NCI-H2107 (cell line): ENCODE measurements around the gene OR2B2.

Experiments used
- DNase-seq: peaks from one replicate; lab custom pipeline; 2025; lab: John Stamatoyannopoulos, UW

OR2B2 gene

DNA sequence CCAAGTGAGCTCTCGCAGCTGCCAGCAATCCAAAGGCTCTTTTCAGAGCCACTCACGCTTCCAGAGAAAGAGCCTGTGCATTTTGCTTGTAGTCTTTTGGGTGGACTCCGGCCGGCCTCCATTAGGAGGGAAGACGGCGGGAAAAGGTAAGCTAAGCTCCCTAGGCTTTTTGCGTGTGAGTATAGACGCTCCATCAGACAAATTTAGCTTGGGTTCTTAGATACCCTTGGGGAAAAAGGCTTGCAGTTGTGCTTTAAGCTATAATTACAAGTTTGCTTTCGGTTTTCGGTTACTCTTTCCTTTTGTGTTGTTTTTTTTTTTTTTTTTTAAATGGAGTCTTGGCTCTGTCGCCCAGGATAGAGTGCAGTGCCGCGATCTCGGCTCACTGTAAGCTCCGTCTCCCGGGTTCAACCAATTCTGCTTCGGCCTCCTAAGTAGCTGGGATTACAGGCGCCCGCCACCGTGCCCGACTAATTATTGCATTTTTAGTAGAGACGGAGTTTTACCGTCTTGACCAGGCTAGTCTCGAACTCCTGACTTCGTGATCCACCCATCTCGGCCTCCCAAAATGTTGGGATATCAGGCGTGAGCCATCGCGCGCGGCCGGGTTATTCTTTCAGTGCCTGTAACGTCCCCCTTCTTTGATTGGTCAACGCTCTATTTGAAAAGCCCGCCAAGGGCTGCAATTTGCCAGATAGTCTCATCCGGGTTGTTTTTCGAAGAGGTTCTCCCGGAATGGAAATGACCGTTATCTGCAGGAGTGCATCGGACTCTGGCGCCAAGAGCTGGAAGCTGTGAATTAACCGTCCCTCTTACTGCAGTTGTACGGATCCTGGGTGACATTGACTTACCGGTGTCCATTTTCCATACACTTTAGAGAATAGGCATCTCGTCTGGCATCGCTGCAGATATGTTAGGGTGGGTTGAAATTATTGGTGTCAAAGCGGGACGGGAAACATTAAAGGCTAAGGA lies 18.1 kb downstream of the OR2B2 start:
- DNase-seq, result peak; percentile 43

DNA sequence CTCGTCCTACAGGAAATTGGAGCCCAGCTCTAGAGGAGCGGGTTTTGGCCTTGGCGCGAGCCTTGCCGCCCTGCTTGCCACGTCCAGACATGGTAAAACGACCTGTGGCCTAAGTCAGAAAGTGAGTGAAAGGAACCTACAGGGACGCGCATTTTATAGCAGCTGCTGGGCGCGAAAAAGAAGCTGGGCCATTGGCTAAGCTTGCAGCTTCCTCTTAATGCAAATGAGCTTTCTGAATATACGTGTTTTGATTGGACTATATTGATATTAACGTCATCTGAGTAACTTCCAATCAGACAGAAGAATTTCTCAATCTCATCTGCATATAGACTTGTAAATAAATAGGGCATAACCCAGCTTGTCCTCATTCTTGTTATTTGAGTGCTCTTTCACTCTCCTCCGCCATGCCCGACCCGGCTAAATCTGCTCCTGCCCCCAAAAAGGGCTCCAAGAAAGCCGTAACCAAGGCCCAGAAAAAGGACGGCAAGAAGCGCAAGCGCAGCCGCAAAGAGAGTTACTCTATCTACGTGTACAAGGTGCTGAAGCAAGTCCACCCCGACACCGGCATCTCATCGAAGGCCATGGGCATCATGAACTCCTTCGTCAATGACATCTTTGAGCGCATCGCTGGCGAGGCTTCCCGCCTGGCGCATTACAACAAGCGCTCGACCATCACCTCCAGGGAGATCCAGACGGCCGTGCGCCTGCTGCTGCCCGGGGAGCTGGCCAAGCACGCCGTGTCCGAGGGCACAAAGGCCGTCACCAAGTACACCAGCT lies 18.9 kb downstream of the OR2B2 start:
- DNase-seq, result peak; percentile 66

DNA sequence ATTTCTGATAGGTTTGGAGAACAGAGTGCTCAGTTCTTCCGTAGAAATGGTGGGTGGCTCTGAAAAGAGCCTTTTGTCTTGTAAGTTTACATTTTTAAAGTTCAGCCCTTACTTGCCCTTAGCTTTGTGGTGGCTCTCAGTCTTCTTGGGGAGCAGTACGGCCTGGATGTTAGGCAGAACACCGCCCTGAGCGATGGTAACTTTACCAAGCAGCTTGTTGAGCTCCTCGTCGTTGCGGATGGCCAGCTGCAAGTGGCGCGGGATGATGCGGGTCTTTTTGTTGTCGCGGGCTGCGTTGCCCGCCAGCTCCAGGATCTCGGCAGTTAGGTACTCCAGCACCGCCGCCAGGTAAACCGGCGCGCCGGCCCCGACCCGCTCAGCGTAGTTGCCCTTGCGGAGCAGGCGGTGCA lies 19.5 kb downstream of the OR2B2 start:
- DNase-seq, result no peak

DNA sequence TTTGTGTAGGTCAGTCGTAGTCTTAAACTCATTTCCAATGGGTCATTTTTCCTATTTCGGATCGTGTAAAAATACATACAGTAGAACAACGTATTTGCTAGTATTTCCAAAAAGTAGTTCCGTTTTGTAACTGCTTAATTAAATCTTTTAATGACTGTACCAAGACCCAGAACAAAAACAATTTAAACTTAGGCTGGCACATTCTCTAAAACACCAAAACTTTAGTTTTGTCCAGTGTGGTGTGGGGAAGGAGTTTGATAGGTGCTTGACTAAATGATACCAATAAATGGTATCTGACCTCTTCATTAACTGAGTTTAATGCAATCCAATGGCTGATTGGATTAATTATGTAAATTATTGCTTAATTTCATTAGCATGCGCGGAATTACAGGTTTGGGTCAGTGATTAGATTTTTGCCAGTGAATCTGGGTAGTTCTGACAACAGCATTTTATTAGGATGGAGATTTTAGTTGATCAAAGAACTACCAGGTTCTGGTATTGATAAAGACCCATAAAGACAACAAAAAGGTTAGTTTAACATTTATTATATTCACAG lies 20.8 kb downstream of the OR2B2 start:
- no peak for DNase-seq

DNA sequence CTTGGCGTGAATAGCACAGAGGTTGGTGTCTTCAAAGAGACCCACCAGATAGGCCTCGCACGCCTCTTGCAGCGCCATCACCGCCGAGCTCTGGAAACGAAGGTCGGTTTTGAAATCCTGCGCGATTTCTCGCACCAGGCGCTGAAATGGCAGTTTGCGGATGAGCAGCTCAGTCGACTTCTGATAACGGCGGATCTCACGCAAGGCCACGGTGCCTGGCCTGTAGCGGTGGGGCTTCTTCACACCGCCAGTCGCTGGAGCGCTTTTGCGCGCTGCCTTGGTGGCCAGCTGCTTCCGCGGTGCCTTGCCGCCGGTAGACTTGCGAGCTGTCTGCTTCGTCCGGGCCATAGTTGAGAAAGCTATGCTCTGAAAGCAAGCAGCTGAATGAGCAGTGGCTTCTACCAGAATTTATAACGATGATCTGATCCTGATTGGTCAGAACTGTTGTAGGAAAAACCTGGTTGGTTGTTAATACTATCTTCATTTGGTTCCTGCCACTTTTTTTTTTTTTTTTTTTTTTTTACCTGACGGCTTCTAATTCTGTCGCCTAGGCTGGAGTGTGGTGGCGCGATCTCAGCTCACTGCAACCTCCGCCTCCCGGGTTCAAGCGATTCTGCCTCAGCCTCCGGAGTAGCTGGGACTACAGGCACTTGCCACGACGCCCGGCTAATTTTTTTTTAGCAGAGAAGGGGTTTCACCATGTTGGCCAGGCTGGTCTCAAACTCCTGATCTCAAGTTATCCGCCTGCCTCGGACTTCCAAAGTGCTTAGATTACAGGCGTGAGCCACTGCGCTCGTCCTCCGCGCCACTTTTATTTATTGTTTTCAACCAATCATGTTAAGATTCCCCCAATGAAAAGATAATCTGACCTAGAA lies 21.5 kb downstream of the OR2B2 start:
- no peak for DNase-seq

DNA sequence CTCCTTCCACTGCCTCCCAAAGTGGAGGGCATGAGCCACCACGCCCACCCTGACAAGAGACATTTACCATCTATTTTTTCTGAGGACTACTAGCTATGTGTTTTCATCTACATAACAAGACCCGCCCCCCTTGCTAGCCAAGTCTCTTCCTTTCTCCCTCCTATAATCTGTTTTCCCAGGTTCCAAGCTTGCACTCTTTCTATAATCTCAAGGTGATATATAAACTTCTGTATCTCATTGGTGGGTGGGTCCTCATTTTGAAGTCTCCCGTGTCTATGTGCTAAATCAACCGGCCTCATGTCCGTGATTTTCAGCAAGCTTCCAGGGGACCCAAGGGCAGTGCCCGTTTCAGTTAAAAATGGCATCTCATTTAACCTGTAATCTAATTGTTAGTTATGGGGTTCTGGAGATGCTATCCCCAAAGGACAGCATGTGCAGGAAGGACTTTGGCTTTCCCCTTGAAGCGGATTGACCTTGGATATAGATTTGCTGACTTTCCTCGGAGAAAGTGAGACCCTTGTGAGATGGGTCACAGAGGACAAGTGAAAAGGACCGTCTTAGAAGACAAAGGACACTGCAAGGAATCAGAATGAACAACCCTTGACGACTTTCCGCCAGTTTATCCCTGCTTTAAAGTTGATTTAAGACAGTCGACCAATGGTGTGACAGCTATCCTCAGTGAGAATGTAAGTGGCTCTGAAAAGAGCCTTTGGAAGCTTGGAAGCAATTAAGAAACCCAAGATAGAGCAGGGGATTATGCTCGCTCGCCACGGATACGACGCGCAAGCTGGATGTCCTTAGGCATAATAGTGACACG lies 22.4 kb downstream of the OR2B2 start:
- no peak for DNase-seq

DNA sequence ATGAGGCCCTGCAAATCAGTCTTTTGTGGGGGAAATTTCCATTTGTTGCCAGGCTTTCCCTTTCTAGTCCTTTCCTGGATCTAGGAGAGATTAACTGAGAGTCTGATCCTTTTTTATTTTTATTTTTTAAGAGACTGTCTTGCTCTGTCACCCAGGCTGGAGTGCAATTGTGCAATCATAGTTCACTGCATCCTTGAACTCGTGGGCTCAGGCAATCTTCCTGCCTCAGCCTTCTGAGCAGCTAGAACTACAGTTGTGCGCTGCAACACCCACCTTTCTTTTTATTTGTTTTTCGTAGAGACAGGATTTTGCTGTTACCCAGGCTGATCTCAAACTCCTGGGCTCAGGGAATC lies 22.9 kb downstream of the OR2B2 start:
- DNase-seq, result no peak

DNA sequence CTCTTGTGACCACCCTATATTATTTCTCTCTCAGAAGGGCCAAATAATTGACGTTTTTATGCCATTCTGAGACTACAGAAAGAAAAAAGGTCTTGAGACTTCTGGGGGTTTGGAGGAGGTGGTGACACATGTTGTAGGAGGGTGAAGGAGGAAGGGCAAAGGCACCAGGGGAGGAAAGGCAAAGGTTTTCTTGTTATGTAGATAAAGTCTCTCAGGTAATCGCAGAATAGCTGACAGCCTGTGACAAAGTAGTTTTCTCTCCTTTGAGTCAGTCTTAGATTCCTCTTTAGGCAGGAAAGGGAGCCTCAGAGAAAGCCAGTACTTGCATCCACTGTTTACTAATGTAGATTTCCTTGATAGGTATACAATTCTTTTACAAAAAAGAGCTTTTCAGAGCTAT lies 23.6 kb downstream of the OR2B2 start:
- no peak for DNase-seq

DNA sequence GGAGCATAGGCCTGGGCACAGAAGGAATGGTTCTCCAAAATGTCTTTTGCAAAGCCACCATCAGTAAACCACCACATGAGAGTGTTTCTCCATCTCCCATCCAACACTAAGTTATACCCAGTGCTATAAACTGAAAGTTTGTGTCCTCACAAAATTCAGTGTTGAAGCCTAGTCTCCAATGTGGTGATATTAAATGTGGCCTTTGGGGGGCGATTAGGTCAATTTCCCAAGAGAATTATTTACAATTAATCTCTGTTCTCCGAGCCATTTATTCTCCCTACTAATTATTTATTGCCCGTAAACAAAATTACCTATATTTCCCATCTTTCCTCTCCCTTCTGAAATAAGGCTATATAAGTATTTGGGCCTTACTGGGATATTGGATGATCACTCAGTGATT lies 26.1 kb downstream of the OR2B2 start:
- no peak for DNase-seq

DNA sequence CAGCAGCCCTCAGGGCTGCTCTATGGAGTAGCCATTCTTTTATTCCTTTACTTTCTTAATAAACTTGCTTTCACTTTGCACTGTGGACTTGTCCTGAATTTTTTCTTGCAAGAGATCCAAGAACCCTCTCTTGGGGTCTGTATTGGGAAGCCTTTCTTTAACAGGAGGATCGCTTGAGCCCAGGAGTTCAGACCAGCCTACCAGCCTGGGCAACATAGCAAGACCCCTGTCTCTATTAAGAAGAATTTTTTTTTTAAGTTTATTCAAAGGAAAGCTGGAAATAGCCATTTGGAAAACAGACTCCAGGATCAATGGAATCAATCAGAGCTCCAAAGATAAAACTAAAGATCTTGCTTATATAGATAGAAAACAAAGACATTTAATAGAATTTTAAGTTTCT lies 29.1 kb downstream of the OR2B2 start:
- DNase-seq, result no peak

DNA sequence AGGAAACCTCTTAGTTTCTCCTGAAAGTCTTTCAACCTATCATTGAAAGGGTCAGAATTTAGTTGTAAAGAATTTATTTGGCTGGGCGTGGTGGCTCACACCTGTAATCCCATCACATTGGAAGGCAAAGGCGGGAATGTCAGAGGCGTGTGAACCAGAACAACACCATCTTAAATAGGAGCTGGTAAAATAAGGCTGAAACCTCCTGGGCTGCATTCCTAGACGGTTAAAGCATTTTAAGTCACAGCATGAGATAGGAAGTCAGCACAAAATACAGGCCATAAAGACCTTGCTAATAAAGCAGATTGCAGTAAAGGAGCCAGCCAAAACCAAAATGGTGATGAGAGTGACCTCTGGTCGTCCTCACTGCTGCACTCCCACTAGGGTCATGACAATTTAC lies 29.6 kb downstream of the OR2B2 start:
- DNase-seq, result no peak

DNA sequence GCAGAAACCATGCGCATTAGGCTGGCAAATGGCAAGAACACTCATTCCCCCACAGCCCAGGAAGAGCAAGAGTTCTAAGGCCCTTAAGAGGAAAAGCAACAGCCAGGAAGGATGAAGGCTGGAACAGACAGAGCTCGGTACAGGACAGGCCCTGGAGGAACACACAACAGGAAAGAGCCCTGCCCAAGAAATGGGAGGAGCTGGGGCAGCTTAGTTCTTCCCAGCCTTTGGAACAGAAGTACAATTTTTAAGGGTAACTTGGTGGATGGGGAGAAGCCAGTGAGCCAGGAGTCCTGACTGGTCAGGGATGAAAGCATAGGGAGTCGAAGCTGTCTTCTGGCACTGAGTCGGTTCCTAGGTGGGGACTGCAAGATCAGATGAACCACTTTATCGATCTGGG lies 32.4 kb downstream of the OR2B2 start:
- DNase-seq, result no peak

DNA sequence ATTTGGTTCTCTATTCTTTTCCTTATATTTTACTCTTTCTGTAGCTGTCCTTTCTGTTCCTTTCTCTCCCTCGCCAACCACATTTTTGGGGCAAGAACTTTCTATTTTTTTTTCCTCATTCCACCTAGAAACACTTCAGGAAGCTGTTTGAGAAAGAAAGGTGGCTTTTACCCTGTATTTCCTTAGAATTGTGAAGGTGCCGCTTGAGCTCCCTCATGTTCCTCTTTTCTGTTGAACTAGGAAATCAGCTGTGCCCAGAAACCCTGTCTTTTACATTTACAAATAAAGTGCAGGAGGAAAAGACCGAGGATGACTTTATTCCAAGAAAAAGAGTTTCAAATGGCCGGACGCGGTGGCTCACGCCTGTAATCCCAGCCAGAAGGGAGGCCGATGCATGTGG lies 38.2 kb downstream of the OR2B2 start:
- DNase-seq, result no peak

DNA sequence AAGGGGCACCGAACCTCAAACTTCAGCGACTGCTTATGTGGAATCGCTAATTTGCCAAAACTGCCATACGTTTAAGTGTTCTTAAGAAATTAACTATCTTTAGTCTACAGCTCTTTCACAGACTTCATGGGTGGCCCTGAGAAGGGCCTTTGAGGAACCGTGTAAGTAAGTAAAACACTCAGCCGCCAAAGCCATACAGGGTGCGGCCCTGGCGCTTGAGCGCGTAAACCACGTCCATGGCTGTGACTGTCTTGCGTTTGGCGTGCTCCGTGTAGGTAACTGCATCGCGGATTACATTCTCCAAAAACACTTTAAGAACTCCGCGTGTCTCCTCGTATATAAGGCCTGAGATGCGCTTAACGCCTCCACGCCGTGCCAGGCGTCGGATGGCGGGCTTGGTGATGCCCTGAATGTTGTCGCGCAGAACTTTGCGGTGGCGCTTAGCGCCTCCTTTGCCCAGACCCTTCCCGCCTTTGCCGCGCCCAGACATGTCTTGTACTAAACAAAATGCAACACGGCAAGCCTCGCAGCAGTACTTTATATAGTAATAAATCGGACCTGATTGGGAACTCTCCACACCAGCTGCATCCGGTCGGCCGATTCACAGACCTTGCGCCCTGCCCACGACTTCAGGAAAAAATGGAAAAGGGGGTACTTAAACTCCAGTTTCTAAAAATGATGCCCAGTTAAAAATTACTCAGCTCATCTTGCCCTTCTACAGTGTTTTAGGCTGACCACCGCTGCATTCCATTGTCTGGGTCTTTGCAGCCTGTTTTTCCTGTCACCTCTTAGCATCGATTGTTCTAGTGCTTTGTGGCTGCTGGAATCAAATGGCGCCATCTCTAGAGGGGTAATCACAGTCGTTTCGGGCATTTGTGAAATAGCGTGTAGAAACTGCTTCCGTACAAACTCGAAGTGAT lies 38.9 kb downstream of the OR2B2 start:
- DNase-seq, result peak; percentile 17

DNA sequence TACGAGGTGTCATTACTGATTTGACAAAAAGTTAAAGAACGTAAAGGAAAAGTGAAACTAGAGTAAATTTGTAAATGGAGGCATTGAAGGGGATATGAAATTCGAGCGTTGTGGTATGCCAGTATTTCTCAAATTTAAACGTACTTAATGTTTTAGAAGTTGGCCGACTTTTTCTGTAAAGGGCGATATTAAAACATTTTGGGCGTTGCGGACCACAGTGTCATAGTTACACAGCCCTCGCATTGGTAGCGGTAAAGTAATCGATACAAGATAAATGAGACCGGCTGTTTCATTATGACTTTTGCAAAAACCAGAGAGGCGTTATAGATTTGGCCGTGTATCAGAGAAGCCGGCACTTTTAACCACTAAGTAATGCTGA lies 39.6 kb downstream of the OR2B2 start:
- no peak for DNase-seq

DNA sequence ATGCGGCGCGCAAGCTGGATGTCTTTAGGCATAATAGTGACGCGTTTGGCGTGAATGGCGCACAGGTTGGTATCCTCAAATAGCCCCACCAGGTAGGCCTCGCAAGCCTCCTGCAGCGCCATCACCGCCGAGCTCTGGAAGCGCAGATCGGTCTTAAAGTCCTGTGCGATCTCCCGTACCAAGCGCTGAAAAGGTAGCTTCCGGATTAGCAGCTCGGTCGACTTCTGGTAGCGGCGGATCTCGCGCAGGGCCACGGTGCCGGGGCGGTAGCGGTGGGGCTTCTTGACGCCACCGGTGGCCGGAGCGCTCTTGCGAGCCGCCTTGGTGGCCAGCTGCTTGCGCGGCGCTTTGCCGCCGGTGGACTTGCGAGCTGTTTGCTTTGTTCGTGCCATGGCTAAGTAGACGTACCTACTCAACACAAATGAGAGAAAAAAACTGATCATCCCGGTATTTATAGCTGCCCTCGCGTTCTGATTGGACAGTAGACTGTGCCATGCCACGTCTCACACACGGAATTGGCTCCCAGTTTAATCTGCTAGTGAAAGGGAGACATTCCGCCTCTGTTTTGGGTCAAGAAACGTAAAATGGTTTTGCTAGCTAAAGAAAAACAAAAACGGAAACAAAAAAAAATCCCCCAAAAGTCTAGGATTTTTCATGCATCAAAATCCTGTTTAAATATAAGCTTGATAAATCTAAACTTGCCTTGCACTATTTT lies 40.1 kb downstream of the OR2B2 start:
- peak; percentile 78 for DNase-seq

DNA sequence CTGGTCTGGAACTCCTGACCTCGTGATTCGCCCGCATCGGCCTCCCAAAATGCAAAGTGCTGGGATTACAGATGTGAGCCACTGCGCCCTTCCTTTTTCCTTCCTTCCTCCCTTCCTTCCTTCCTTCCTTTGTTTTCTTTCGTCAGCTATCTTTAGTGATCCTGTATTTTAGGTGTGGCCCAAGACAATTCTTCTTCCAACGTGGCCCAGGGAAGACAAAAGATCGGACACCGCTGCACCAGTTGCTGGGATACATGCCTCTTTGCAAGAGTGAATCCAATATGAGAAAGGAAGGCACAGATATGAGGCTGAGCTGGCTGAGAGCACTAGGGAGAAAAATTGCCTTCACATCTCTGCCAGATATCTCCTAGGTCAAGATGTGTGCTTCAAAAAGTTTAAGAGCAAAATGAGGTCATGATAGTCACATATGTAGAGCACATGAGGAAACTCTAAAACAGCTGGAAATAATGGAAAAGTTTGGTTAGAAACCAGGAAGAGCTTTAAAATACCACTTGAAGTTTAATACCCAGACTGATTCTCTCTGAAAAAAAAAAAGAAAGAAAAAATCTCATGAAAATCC lies 41.8 kb downstream of the OR2B2 start:
- DNase-seq, result no peak

DNA sequence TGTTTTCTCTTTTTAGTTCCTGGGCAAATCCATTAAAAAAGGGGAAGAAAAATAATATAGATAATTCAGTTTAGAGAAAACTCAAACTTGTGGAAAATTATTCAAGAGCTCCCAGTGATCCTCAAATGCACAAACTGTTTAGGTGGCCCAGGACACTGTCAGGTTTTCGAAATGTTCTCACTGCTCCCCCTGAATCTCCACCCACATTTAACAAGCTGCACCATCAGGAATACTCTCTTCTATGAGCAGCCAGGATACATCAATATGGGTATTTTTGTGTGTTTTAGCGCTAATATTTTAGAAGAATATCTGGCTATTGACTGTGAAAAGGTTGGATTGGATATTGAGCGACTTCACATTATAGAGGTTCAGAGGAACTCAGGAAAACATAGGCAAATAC lies 43.9 kb downstream of the OR2B2 start:
- no peak for DNase-seq

DNA sequence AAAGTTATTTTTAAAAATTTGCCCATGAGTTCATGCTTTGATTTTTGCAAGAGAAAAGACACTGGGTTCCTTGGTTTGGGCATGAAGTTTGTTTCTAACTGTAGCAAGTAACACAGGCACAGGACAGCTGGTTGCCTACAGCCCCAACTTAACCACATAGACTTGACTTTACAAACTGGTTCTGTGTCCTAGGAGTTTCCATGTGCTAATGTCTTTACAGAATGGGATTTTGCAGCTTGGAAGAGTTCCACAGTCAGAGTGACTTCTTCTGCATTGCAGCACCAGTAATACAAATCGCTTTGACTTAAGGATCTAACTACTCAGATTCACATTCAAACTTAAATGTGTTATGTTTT lies 44.3 kb downstream of the OR2B2 start:
- no peak for DNase-seq
